Peyer's patch (tissue), 4 donors: ENCODE results near the gene WDFY4.

Experiments used
- POLR2A ChIP-seq, 2 donors: fragments of 450-650 bp; IDR thresholded peaks; one replicate each; pipeline ENCODE4 v1.5.1; 2017; ENCODE audit warnings: antibody characterized with exemption in 2 of 2, mild to moderate bottlenecking in 2 of 2, moderate library complexity in 2 of 2
- TF ChIP-seq, protein P1 (sequence below), 6 experiments: fragments of 450-650 bp in 4 of 6; fragments of 200-600 bp in 2 of 6; sonication (generic) in 1 of 6; IDR thresholded peaks; one replicate each; pipeline ENCODE4 v1.5.1; 2017 to 2019; ENCODE audit warnings: antibody characterized with exemption in 6 of 6, mild to moderate bottlenecking in 3 of 6, moderate library complexity in 1 of 6

GRCh38 chr10:48695636-48696534 is 11.2 kb downstream of the WDFY4 start:
- no peak for TF ChIP-seq POLR2A (IDR thresholded peaks at IDR 0.05)
- TF ChIP-seq, protein P1, sequence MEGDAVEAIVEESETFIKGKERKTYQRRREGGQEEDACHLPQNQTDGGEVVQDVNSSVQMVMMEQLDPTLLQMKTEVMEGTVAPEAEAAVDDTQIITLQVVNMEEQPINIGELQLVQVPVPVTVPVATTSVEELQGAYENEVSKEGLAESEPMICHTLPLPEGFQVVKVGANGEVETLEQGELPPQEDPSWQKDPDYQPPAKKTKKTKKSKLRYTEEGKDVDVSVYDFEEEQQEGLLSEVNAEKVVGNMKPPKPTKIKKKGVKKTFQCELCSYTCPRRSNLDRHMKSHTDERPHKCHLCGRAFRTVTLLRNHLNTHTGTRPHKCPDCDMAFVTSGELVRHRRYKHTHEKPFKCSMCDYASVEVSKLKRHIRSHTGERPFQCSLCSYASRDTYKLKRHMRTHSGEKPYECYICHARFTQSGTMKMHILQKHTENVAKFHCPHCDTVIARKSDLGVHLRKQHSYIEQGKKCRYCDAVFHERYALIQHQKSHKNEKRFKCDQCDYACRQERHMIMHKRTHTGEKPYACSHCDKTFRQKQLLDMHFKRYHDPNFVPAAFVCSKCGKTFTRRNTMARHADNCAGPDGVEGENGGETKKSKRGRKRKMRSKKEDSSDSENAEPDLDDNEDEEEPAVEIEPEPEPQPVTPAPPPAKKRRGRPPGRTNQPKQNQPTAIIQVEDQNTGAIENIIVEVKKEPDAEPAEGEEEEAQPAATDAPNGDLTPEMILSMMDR (IDR thresholded peaks at IDR 0.05), result no peak
